ENCODE results near the gene CCDC116.
"Not testable (repeated sequence)": the region's sequence is repeated elsewhere in the genome, so short reads cannot be mapped to it uniquely, and the experiment has no call there.

Gene CCDC116

GRCh38 chr22:21594865-21595452 is 37.6 kb upstream of the CCDC116 start:
- no peak overlapping the region for H3K4me3 ChIP-seq (ENCODE audit: low read length, poor library complexity, severe bottlenecking)
- H3K79me2 ChIP-seq (ENCODE audit: insufficient read depth, low read length) = peaks cover 99% of the 10 kb centered on the region
- H3F3A ChIP-seq (ENCODE audit: low read depth) = no peaks in the 10 kb centered on the region
- no peak overlapping the region for H3K9ac ChIP-seq (ENCODE audit: low read depth, low read length, poor library complexity, severe bottlenecking)
- H3K36me3 ChIP-seq (ENCODE audit: insufficient read depth, low read length) = peaks cover 73% of the 10 kb centered on the region; the same call in 1 of the 2 replicates
- no peaks in the 10 kb centered on the region for H3K27me3 ChIP-seq (ENCODE audit: insufficient read depth, low read length, poor library complexity, severe bottlenecking)
- H2AFZ ChIP-seq (ENCODE audit: low read length) = no peak overlapping the region
- TF ChIP-seq CTCF (conservative IDR thresholded peaks at IDR 0.05; ENCODE audit: low read length) (no peak), EZH2phosphoT487 (IDR thresholded peaks at IDR 0.05; ENCODE audit: borderline replicate concordance) (no peak)
- no peak overlapping the region for H3K4me2 ChIP-seq (ENCODE audit: low read depth, low read length, poor library complexity, severe bottlenecking)
- H4K20me1 ChIP-seq (ENCODE audit: insufficient read depth, low read length, poor library complexity, severe bottlenecking) = peaks cover 92% of the 10 kb centered on the region
- H3K9me2 ChIP-seq (replicated peaks; ENCODE audit: low read depth, low read length) = no peaks in the 10 kb centered on the region
- no peaks in the 10 kb centered on the region for H3K9me3 ChIP-seq (ENCODE audit: insufficient read depth, low read depth, low read length)
- H3K4me1 ChIP-seq (ENCODE audit: insufficient read depth, low read length, poor library complexity, severe bottlenecking) = peaks cover 3% of the 10 kb centered on the region

GRCh38 chr22:21596356-21597135 is 36.0 kb upstream of the CCDC116 start:
- not testable (repeated sequence) for H3K4me2 ChIP-seq (ENCODE audit: low read depth, low read length, poor library complexity, severe bottlenecking); H3K4me3 ChIP-seq (ENCODE audit: low read length, poor library complexity, severe bottlenecking); H3F3A ChIP-seq (ENCODE audit: low read depth); H2AFZ ChIP-seq (ENCODE audit: low read length); H3K27me3 ChIP-seq (ENCODE audit: insufficient read depth, low read length, poor library complexity, severe bottlenecking); H3K4me1 ChIP-seq (ENCODE audit: insufficient read depth, low read length, poor library complexity, severe bottlenecking); H3K9me2 ChIP-seq (replicated peaks; ENCODE audit: low read depth, low read length); H3K9ac ChIP-seq (ENCODE audit: low read depth, low read length, poor library complexity, severe bottlenecking); H3K9me3 ChIP-seq (ENCODE audit: insufficient read depth, low read depth, low read length)
- Histone ChIP-seq H3K79me2 (ENCODE audit: insufficient read depth, low read length) (peaks cover 99% of the 10 kb centered on the region), H4K20me1 (ENCODE audit: insufficient read depth, low read length, poor library complexity, severe bottlenecking) (peaks cover 85% of the 10 kb centered on the region), H3K36me3 (ENCODE audit: insufficient read depth, low read length) (peaks cover 69% of the 10 kb centered on the region; the same call in 1 of the 2 replicates)

- Histone ChIP-seq H2AFZ (ENCODE audit: low read length) (no peak overlapping the region), H3F3A (ENCODE audit: low read depth) (no peaks in the 10 kb centered on the region), H3K4me3 (ENCODE audit: low read length, poor library complexity, severe bottlenecking) (no peak overlapping the region), H3K9me3 (ENCODE audit: insufficient read depth, low read depth, low read length) (no peaks in the 10 kb centered on the region), H3K9ac (ENCODE audit: low read depth, low read length, poor library complexity, severe bottlenecking) (no peak overlapping the region), H3K36me3 (ENCODE audit: insufficient read depth, low read length) (peaks cover 63% of the 10 kb centered on the region; the same call in 1 of the 2 replicates), H3K79me2 (ENCODE audit: insufficient read depth, low read length) (peaks cover 98% of the 10 kb centered on the region), H4K20me1 (ENCODE audit: insufficient read depth, low read length, poor library complexity, severe bottlenecking) (peaks cover 81% of the 10 kb centered on the region), H3K4me2 (ENCODE audit: low read depth, low read length, poor library complexity, severe bottlenecking) (no peak overlapping the region), H3K27me3 (ENCODE audit: insufficient read depth, low read length, poor library complexity, severe bottlenecking) (no peaks in the 10 kb centered on the region), H3K9me2 (replicated peaks; ENCODE audit: low read depth, low read length) (no peaks in the 10 kb centered on the region), H3K4me1 (ENCODE audit: insufficient read depth, low read length, poor library complexity, severe bottlenecking) (no peaks in the 10 kb centered on the region)
- no peak for TF ChIP-seq EZH2phosphoT487 (IDR thresholded peaks at IDR 0.05; ENCODE audit: borderline replicate concordance)
- no peak for TF ChIP-seq CTCF (conservative IDR thresholded peaks at IDR 0.05; ENCODE audit: low read length)
These were observed 34.3 kb upstream of the CCDC116 start for GRCh38 chr22:21598302-21598701.

Measured in Loucy (cell line).